HL-60 (cell line): Measurements from ENCODE around the gene RSBN1.

ENCODE experiments used
- DNase-seq, 2 experiments: peaks; one replicate each; pipeline ENCODE4 v3.0.0-alpha.2; 2010 to 2020; ENCODE audit warnings: low read depth in 1 of 2, low spot score in 1 of 2
- H3K27ac ChIP-seq: fragments of 250-450 bp; sonication (Bioruptor Pico); replicated peaks from 2 replicates; pipeline ENCODE4 v1.5.1; 2020; ENCODE audit warnings: mild to moderate bottlenecking, moderate library complexity
- H3K27me3 ChIP-seq: fragments of 250-450 bp; sonication (Bioruptor Pico); 2 replicates; pipeline ENCODE4 v1.5.1; 2021; ENCODE audit warnings: mild to moderate bottlenecking, moderate library complexity; ENCODE audit not compliant: insufficient read depth, poor library complexity, severe bottlenecking
- H3K4me3 ChIP-seq: replicated peaks from 2 replicates; pipeline ENCODE4 v1.5.1; 2011; ENCODE audit warnings: mild to moderate bottlenecking, control low read depth, low read length; ENCODE audit not compliant: insufficient read depth
- CTCF ChIP-seq: IDR thresholded peaks from one replicate; pipeline ENCODE4 v1.5.1; 2011; ENCODE audit warnings: low read length, control low read depth, inconsistent platforms; ENCODE audit not compliant: insufficient read depth
- GABPA ChIP-seq: IDR thresholded peaks from 2 replicates; pipeline ENCODE4 v1.6.1; 2012; ENCODE audit warnings: low read depth
- POLR2AphosphoS5 ChIP-seq: IDR thresholded peaks from 2 replicates; pipeline ENCODE4 v1.6.1; 2012; ENCODE audit warnings: low read depth
- REST ChIP-seq: IDR thresholded peaks from 2 replicates; pipeline ENCODE4 v1.6.1; 2012; ENCODE audit warnings: low read depth; ENCODE audit not compliant: insufficient replicate concordance
- SPI1 ChIP-seq: IDR thresholded peaks from 2 replicates; pipeline ENCODE4 v1.6.1; 2012; ENCODE audit warnings: low read depth, mild to moderate bottlenecking, borderline replicate concordance

The RSBN1 gene

DNA sequence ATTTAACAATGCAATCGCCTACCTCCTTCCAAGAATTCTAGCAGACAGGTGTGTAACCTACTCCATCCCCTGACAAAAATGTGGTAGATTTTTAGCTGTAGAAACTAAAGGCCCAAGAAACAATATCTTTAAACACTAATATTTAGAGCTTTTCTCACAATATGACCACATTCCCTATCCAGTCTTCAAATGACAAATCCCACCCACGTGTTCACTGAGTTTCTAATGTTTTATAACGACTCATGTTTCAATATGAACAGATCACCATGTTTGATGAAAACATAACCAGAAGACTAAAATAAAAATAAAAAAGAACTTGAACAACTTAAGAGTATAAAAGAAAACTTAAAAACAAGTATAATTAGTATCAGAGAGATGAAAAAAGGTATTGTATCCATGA is 24.6 kb downstream of the RSBN1 start:
- Histone ChIP-seq H3K4me3 (no peak overlapping the region), H3K27me3 (no peaks in the 10 kb centered on the region), H3K27ac (no peak overlapping the region)
- no peak for DNase-seq
- no peak for TF ChIP-seq POLR2AphosphoS5
- no peak for TF ChIP-seq SPI1

GRCh38 chr1:113786069-113786468 is 26.2 kb downstream of the RSBN1 start:
- Histone ChIP-seq H3K4me3 (no peak overlapping the region), H3K27me3 (no peaks in the 10 kb centered on the region), H3K27ac (peak overlapping the region; percentile 73)
- TF ChIP-seq CTCF (no peak), REST (no peak), POLR2AphosphoS5 (no peak), GABPA (no peak), SPI1 (no peak)
- no peak for DNase-seq

GRCh38 chr1:113784104-113784779 is 28.0 kb downstream of the RSBN1 start:
- H3K27me3 ChIP-seq, result no peaks in the 10 kb centered on the region
- no peak overlapping the region for H3K4me3 ChIP-seq
- DNase-seq, result peak; percentile 47 to 75
- no peak for TF ChIP-seq POLR2AphosphoS5
- TF ChIP-seq REST, result no peak
- no peak for TF ChIP-seq GABPA
- no peak for TF ChIP-seq SPI1
- no peak for TF ChIP-seq CTCF
- H3K27ac ChIP-seq, result peak overlapping the region; percentile 73

DNA sequence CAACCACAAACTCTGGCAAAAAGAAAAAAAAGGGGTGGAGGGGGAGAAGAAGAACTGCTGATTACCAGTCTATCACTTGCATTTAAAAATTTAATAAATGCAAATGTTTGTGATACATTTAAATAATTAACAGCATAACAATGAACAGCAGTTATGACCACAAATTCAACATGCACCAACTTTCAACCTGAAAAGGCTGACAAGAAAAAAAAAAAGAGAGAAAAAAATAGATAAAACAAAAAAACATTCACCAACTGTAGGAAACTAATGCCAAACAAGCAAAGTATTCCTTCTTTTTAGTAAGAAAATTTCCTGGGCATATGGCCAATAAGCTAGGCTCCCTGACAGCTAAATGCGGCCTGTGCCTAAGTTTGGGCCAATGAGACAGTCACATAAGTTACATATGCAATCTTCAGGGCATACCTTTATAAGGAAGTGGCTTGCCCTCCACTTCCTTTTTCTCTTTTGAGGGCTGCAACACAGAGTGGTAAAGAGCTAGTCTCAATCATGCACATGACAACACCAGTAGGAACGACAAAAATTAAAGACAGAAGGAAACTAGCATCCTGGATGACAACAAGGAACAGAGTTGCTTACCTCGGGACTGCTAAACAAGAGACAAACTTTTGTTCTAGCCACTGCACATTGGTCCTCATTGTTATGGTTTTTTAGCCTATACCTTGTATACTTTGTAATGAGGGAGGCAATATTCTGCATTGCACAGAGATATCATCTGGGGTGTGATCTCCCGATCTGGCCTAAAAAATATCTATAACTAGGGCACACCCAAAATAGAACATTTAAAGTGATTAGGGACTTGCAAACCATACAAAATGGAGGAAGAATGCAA is 28.8 kb downstream of the RSBN1 start:
- Histone ChIP-seq H3K27me3 (no peaks in the 10 kb centered on the region), H3K27ac (peak overlapping the region; percentile 73), H3K4me3 (no peak overlapping the region)
- peak; percentile 90 to 93 for DNase-seq
- no peak for TF ChIP-seq REST
- TF ChIP-seq SPI1, result peak; percentile 100
- peak; percentile 54 for TF ChIP-seq POLR2AphosphoS5
